Muscle of leg (tissue), 11 donors: Measurements from ENCODE around the gene TULP4. TPM values are rescaled to one million over a fixed set of nuclear protein-coding genes. Genes with fewer than 3 reads are reported as not detected.
A peak's percentile ranks its signal among the peaks of the same experiment; 100 is the strongest.
"Not testable (repeated sequence)": the region's sequence is repeated elsewhere in the genome, so short reads cannot be mapped to it uniquely, and the experiment has no call there.

ENCODE experiments used
- DNase-seq: peaks from one replicate; pipeline ENCODE4 v3.0.0; 2013
- H3K27ac ChIP-seq: one replicate; pipeline ENCODE4 v1.5.1; 2013; ENCODE audit warnings: mild to moderate bottlenecking, low read length, control low read depth
- H3K27me3 ChIP-seq: one replicate; pipeline ENCODE4 v1.6.1; 2013; ENCODE audit warnings: low read length; ENCODE audit not compliant: control insufficient read depth, insufficient read depth
- H3K36me3 ChIP-seq: one replicate; pipeline ENCODE4 v1.6.1; 2013; ENCODE audit warnings: low read length; ENCODE audit not compliant: control insufficient read depth, insufficient read depth
- H3K4me1 ChIP-seq: one replicate; pipeline ENCODE4 v1.6.1; 2013; ENCODE audit warnings: low read length; ENCODE audit not compliant: control insufficient read depth, insufficient read depth
- H3K4me3 ChIP-seq: one replicate; pipeline ENCODE4 v1.5.1; 2013; ENCODE audit warnings: low read length, control low read depth
- H3K9me3 ChIP-seq: replicated peaks from 2 replicates; pipeline ENCODE4 v1.6.1; 2013; ENCODE audit warnings: low read depth, low read length; ENCODE audit not compliant: control insufficient read depth
- WGBS: methylation state at CpG from one replicate; pipeline ENCODE4 v1.1.5; 2013; ENCODE audit warnings: missing lambda C conversion rate; ENCODE audit not compliant: insufficient coverage; 5-methylcytosine and 5-hydroxymethylcytosine counted together
- polyA plus RNA-seq, 8 donors: library from polyadenylated mRNA; unstranded; fragments of 120-200 nt; gene quantifications; one replicate each; pipeline versions ENCODE4 v1.2.1 to v1.2.3, GENCODE V29; 2013; ENCODE audit warnings: inconsistent platforms in 1 of 8, low replicate concordance in 1 of 8; ENCODE audit not compliant: insufficient read length in 8 of 8, insufficient read depth in 1 of 8
- total RNA-seq: library from RNA; stranded (reverse); fragments of 120-200 nt; gene quantifications from one replicate; pipeline ENCODE4 v1.2.4, GENCODE V29; 2013

TULP4 gene
- total and polyA plus RNA-seq, 9 donors = 11.2 to 176 (median 17.8) TPM

DNA sequence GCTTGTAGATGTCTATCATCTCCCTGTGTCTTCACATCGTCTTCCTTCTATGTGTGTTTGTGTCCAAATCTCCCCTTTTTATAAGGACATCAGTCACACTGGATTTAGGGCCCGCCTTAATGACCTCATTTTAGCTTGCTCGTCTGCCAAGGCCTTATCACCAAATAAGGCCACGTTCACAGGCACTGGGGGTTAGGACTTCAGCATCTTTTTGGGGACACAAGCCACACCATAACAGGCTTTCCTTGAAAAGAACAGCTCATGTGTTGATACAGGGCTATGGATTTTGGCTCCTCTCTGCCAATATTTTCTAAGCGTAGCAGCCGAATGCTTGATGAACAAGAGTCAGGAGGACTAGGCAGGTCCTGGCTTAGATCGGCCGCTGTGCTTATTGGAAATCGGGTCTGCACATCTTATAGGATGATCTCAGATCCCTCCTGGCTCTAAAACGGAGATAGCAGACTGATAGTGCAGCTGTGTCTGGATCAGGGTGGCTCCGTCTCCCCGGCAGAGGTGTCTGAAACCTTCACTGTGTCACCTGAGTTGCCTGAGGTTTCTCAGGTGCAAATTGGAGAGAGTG lies 231.4 kb downstream of the TULP4 start:
- H3K36me3 ChIP-seq = no peaks in the 10 kb centered on the region
- no peak for DNase-seq

DNA sequence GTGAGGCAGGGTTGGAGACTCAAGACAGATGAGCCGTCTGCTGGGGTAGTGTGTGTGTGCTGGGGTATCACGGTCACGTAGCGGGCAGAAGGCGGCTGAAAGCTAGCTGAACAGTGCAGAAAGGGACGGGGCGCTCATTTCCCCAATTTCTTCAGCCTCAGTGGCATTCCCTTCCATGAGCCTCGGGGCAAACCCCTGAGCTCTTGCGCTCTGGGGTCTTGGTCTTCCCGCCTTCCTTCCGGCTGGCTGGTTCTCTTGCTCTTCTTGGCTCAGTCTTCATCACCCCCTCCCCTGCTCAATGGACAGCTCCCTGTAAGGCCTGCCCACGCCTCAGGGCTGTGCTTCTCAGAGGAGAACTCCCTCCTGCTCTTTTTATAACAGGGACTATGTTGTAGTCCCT lies 232.2 kb downstream of the TULP4 start:
- H3K4me3 ChIP-seq = no peak overlapping the region
- no peak overlapping the region for H3K27ac ChIP-seq
- H3K4me1 ChIP-seq = no peaks in the 10 kb centered on the region
- no peaks in the 10 kb centered on the region for H3K36me3 ChIP-seq
- no peaks in the 10 kb centered on the region for H3K27me3 ChIP-seq
- WGBS = 44% methylated on average over 7 of the region's 12 CpGs
- DNase-seq = no peak
- H3K9me3 ChIP-seq = no peaks in the 10 kb centered on the region

More for the DNA sequence above, 231.4 kb downstream of the TULP4 start:
- H3K27ac ChIP-seq = no peak overlapping the region
- WGBS = 80% methylated on average over 11 of the region's 12 CpGs
- no peak overlapping the region for H3K4me3 ChIP-seq
- no peaks in the 10 kb centered on the region for H3K9me3 ChIP-seq
- peaks cover 3% of the 10 kb centered on the region for H3K27me3 ChIP-seq
- H3K4me1 ChIP-seq = peaks cover 2% of the 10 kb centered on the region

DNA sequence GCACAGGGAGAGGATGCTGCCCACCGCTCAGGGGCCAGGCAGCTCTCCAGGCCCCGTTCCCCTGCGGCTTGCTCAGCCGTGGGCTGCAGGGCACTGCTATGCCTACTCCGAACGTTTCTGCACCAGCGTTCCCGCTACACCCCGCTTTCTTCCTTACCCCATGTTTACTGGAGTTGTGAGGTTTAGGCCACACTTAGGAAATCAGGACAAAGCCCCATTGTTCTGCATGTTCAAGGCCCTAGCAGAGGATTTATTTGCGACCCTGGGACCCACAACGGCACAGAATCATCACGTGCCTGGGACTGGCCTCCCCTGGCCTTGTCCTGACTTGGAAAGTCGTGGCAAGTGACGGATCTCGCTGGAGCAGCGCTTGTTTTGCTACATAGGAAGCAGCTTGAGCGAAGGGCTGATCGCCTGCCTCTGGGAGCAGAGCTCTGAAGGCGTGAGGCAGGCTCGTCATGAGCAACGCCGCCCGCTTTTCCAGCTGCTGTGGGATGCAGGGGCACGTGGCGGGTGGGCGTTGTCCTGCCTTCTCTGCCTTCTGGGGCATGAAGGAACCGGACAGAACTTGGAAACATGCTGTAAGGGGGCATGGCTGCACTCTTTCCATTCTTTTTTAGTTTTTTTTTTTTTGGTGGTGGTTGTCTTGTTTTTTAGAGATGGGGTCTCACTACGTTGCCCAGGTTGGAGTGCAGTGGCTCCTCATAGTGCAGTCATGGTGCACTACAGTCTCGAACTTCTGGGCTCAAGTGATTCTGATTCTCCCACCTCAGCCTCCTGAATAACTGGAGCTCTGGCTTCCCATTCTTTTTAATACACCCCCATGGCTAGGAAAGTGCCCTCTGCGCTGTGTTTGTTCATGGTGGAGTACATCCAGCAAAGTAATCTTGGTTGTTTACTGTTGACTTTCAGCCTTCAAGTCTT lies 233.0 kb downstream of the TULP4 start:
- WGBS = 73% methylated on average over 20 of the region's 30 CpGs
- H3K9me3 ChIP-seq = no peaks in the 10 kb centered on the region
- H3K36me3 ChIP-seq = no peaks in the 10 kb centered on the region
- H3K4me3 ChIP-seq = no peak overlapping the region
- H3K4me1 ChIP-seq = no peaks in the 10 kb centered on the region
- no peak overlapping the region for H3K27ac ChIP-seq
- DNase-seq = no peak
- no peaks in the 10 kb centered on the region for H3K27me3 ChIP-seq

DNA sequence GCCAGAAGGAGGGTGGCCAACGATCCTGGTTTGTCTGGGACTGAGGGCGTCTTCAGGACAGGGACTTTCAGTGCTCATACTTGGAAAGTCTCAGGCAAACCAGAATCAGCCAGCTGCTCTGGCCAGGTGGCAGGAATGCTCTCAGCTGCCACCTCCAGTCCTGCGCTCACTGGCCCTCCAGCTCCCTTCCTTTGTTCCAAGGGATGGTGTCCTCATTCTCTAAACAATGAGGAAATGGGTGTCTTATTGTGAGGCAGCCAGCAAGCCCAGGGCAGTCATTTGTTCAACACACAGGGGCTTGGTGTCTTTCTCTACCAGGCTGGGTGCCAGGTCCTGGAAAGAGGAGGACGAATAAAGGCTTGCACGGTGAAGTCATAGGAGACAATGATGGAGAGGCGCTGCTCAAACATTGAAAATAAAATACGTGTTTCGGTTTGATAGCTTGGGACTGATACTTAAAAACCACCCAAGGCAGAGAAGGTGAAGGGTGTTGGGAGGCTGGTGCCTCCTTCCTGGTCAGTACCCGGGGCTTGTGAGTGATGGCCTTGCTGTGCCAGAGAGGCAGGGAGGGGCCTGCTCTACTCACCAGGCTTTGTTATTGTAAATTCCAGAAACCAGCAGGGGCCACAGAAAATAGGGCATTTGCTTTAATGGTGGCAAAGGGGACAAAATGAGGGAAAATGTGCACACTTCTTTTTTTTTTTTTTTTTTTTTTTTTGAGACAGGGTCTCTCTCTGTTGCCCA lies 236.3 kb downstream of the TULP4 start:
- H3K4me1 ChIP-seq = no peaks in the 10 kb centered on the region
- H3K27ac ChIP-seq = no peak overlapping the region
- WGBS = 87% methylated on average over 8 of the region's 9 CpGs
- H3K9me3 ChIP-seq = no peaks in the 10 kb centered on the region
- no peaks in the 10 kb centered on the region for H3K36me3 ChIP-seq
- H3K27me3 ChIP-seq = no peaks in the 10 kb centered on the region
- H3K4me3 ChIP-seq = no peak overlapping the region
- no peak for DNase-seq

DNA sequence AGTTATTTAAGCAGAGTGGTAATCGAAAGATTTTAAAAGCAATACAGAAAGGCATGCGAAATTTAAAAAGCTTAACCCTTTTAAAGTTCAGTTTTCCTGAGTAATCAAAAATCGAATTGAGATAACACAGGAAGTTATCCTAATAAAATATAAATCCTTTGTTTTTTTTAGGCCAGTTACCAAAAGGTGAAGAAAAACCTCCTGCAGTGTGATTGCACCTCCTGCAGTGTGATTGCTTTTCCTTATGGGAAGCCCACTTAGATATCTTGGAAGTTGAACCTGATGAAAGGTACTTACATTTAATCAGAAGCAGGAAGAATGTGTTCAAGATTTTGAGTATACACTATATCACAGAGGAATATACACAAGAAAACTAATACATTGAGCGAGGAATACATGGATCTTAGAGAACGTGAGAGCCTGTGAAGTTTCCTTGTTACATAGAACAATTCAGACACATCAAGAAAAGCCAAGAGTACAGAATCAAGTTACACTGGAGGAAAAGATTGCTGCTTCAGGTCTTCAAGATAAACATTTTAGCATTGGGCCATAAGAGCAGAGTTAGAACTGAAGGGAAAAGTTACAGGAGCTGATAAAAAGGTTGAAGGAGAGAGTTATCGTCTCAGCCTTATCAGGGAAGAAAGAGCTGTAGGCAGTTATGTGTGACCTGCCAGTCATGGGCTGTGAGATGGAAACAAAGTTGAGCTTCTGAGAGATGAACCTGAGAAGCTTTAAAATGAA lies 240.0 kb downstream of the TULP4 start:
- Histone ChIP-seq H3K27ac (no peak overlapping the region), H3K9me3 (no peaks in the 10 kb centered on the region), H3K27me3 (no peaks in the 10 kb centered on the region), H3K4me3 (no peak overlapping the region), H3K4me1 (no peaks in the 10 kb centered on the region), H3K36me3 (no peaks in the 10 kb centered on the region)
- DNase-seq = no peak
- no CpG with 5 or more reads among the region's 6 CpGs for whole genome bisulfite sequencing

DNA sequence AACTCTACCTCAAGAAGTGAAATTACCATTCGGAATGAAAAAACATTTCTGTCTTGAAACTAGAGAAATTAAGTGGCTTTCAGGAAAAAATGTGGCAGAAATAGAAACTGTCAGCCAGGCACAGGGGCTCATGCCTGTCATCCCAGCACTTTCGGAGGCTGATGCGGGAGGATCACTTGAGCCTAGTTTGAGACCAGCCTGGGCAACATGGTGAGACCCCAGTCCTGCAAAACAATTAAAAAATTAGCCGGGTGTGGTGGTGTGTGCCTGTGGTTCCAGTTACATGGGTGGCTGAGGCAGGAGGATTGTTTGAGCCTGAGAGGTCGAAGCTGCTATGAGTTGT lies 240.5 kb downstream of the TULP4 start:
- Histone ChIP-seq H3K4me1 (no peaks in the 10 kb centered on the region), H3K27ac (no peak overlapping the region), H3K36me3 (no peaks in the 10 kb centered on the region), H3K9me3 (no peaks in the 10 kb centered on the region), H3K4me3 (no peak overlapping the region), H3K27me3 (no peaks in the 10 kb centered on the region)
- no peak for DNase-seq
- WGBS = 84% methylated on average over 5 of the region's 5 CpGs

DNA sequence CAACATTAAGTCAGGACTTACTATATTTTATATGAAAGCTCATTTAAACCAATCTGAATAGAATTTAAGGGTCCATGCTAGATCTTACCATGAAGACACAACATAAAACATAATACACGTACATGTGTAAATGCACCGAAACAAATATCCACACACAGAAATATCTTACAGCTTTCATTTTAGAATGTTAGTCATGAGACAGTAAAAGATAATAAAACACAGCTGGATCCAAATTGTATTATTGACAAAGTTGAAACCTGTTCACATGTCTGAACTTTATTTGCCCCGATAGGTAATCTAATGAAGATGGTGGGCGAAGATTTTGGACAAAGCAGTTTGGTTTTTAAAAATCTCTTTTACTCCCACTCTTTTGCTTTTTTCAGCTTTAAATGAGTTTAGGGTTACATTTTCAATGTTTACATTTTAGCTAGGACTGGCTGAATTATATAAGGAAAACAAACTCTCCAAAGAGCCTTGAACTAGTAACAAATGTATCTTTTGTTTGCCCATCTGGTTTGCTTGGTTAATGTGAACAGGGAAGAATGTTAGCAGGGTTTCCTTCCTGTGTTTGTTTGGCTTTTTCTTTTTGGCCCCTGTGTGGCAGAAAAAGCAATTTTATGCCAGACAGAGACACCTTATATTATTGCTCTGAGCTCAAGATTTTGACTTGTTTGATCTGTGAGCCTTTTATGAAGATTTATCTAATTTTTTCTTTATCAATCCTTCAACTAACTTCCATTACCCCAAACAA lies 242.5 kb downstream of the TULP4 start:
- Histone ChIP-seq H3K36me3 (no peaks in the 10 kb centered on the region), H3K27ac (peak overlapping the region; percentile 8), H3K4me1 (peaks cover 4% of the 10 kb centered on the region), H3K4me3 (no peak overlapping the region), H3K9me3 (no peaks in the 10 kb centered on the region), H3K27me3 (no peaks in the 10 kb centered on the region)
- no CpG with 5 or more reads among the region's 4 CpGs for WGBS
- DNase-seq = no peak

DNA sequence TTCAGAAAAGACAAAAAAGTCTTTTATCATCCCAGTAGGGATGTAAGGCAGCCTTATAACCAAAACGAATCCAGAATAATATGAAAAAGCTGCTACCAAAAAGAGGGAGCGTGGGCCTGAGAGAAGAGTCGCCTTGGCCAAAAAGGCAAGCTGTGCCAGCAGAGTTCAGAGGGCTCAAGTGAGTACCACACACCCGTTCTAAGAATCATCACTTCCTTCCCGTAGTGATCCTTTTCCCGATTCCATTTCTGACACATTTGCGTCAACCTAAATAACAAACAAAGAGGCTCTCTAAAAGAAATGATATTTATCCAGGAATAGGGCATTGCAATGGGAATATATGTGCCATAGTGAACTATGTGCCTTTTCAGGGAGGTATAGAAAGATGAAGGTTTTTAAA lies 243.8 kb downstream of the TULP4 start:
- WGBS = 80% methylated on average over 1 of the region's 7 CpGs
- H3K27ac ChIP-seq = peak overlapping the region; percentile 40

DNA sequence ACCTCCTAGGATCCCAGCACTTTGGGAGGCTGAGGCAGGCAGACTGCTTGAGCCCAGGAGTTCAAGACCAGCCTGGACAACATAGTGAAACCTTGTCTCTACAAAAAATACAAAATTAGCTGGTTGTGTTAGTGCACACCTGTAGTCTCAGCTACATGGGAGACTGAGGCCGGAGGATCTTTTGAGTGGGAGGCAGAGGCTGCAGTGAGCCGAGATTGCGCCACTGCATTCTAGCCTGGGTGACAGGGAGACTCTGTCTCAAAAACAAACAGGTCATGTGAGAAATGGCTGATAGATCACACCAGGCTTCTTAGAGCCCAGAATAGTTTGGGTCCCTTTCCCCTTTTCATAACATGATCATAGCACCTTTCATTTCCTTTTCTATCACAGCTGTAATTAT lies 244.8 kb downstream of the TULP4 start:
- whole genome bisulfite sequencing = 91% methylated on average over 3 of the region's 3 CpGs
- not testable (repeated sequence) for H3K4me3 ChIP-seq, H3K9me3 ChIP-seq, H3K27ac ChIP-seq, H3K27me3 ChIP-seq, DNase-seq, H3K36me3 ChIP-seq
- H3K4me1 ChIP-seq = peaks cover 17% of the 10 kb centered on the region

More for the DNA sequence above, 243.8 kb downstream of the TULP4 start:
- H3K27me3 ChIP-seq = no peaks in the 10 kb centered on the region
- DNase-seq = no peak
- H3K4me1 ChIP-seq = peaks cover 7% of the 10 kb centered on the region
- no peaks in the 10 kb centered on the region for H3K9me3 ChIP-seq
- H3K36me3 ChIP-seq = no peaks in the 10 kb centered on the region
- H3K4me3 ChIP-seq = no peak overlapping the region
